ENCODE data around the gene TRMT2B.

GRCh38 chrX:101057093-101057714 lies 5.3 kb upstream of the TRMT2B start:
- TF ChIP-seq POLR2AphosphoS5 (IDR thresholded peaks at IDR 0.05; ENCODE audit: low read depth, low read length) (no peak), CTCF (IDR thresholded peaks at IDR 0.05) (no peak), REST (IDR thresholded peaks at IDR 0.05; ENCODE audit: insufficient read depth in 1 of 2, low read depth in 2 of 2, low read length in 1 of 2) (no peak), SIN3A (IDR thresholded peaks at IDR 0.05; ENCODE audit: borderline replicate concordance, insufficient read depth, low read depth, low read length) (no peak), TCF7L2 (IDR thresholded peaks at IDR 0.05; ENCODE audit: low read depth, low read length) (no peak)

Measured in Panc1 (cell line).